Activated T-helper 1 cell treated with Interleukin-2 at 50 U/mL for 16 hours (primary cell): ENCODE data around the gene VCY.
"Not testable (repeated sequence)": the region's sequence is repeated elsewhere in the genome, so short reads cannot be mapped to it uniquely, and the experiment has no call there.

Source experiments
- DNase-seq: peaks from one replicate; pipeline ENCODE4 v3.0.0-alpha.2; 2020; ENCODE audit warnings: low read depth

VCY gene

DNA sequence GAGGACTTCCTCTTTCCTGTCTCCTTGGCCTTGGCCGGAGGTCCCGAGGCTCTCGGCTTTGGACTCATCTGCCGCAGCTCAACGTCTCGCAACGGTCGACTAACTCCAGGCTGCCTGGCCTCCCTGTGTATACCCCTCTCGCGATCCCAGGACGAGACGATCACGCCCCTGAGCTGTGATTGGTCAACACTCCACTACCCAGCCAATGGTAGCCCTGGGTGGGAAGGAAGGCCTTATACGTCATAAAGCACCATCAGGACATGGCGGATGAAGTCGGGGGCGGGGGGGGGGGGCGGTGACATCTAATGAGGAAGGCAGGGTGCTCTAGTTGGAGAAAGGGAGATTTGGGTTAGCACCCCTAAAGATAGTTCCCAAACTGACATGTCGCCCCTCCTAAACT, at the start of gene VCY:
Gene VCY, minus strand, starts transcription at position 101 of the 400 bp plus-strand sequence. Its CDS starts 33 bp downstream, at position 68.
- not testable (repeated sequence) for DNase-seq

DNA sequence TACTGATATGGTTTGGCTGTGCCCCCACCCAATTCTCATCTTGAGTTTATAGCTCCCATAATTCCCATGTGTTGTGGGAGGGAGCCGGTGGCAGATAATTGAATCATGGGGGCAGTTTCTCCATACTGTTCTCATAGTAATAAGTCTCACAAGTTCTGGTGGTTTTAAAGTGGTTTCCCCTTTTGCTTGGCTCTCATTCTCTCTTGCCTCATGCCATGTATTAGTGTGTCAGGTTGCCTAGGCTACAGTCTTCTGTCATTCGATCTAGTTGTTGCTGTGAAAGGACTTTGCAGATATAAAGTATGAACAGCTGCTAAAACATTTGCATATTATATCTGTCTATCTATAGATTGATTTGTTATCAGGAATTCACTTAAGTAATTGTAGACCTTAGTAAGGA, 44.1 kb upstream of the VCY start:
- DNase-seq: not testable (repeated sequence)

DNA sequence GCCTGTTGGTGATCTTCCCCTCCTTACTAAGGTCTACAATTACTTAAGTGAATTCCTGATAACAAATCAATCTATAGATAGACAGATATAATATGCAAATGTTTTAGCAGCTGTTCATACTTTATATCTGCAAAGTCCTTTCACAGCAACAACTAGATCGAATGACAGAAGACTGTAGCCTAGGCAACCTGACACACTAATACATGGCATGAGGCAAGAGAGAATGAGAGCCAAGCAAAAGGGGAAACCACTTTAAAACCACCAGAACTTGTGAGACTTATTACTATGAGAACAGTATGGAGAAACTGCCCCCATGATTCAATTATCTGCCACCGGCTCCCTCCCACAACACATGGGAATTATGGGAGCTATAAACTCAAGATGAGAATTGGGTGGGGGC, 25.6 kb upstream of the VCY start:
- DNase-seq: not testable (repeated sequence)

DNA sequence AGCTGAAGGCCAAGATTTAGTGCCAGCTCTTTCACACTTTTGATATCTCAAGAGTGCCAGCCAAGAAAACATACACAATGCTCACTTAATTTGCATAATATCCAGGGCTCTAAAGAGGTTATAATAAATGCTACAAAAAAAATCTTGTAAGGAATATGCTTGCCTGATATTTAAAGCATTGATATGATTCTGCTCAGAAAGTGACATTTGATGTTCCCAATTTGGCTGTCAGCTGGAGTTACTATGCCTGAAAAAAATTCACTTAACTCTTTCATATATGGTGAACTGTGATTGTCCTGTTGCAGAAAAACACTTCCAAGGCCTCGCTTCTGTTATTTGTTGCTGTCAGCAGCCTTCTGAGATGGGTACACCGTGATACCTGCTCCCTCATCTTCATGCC, 43.9 kb downstream of the VCY start:
- DNase-seq: not testable (repeated sequence)
